ENCODE results near the gene GSC.
"Not testable (repeated sequence)": the region's sequence is repeated elsewhere in the genome, so short reads cannot be mapped to it uniquely, and the experiment has no call there.

The GSC gene

DNA sequence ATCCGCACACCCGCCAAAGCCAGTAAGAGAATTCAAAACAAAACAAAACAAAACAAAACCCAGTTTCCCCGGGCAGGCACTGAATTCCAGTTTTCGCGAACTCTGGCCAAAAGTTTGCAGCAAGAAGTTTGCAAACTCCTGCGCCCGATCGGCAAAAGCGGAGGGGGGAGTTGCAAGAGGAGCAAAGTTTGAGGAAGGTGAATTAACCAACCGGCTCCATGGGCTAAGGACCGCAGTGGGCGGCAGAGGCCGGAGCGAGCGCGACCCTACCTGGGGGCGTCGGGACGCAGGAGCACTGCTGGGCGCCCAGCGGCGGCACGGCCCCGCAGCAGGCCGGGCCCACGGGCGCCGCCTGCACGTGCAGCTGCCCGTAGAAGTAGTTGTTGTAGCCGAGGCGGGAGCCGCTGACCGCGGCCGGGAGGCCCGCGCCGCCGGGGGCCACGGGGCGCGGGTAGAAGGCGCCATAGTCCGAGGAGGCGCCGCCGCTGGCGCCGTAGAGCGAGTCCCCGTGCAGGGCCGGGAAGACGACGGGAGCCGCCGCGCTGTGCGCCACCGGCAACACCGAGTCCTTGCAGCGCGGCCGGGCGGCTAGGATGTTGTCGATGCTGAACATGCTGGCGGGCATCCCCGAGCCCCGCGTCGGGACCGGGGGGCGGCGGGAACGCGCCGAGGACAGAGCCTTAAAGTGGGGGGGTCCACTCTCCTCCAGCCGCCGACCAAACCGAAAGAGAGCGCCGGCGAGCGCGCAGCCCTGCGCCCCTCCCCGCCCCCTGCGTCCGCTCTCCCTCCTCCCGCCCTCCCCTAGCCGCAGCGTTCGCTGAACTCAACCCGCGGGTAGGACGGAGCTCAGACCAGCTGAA is at the start of gene GSC:
Gene GSC, minus strand, starts transcription at position 723 of the 860 bp plus-strand sequence. Its CDS starts 98 bp downstream, at position 625.
- DNase-seq = no peak

DNA sequence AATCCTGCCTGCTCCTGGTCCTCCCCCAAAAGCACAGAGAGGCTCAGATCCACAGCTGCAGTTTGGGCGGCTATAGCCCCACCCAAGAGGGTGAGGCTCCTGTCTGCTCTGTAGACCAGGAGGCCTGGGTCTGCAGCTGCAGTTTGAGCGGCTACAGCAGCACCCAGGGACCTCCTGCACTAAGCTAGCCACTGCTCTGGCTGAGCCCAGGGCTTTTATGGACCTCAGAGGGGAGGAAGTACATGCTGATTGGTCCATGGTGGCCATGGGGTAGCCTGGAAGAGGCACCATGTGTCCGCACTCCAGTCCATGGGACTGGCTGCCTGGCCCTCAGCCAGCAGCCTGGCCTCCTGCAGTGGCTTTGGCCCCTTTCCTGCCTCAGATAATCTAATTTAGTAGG is 49.6 kb upstream of the GSC start:
- no peak for DNase-seq

DNA sequence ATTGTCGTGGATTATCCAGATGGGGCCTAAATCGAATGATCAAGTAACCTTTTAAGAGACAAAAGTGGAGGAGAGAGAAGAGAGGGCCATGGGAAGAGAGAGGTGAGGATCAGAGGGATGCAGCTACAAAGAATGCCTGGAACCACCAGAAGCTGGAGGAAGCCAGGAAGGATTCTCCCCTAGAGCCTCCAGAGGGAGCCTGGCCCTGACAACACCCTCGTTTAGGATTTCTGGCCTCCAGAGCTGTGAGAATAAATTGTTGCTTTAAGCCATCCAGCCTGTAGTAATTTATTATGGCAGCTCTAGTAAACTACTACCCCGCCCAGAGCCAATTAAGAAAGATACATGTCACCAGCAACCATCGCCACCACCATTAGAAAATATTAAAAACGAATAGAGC is 46.2 kb upstream of the GSC start:
- no peak for DNase-seq

DNA sequence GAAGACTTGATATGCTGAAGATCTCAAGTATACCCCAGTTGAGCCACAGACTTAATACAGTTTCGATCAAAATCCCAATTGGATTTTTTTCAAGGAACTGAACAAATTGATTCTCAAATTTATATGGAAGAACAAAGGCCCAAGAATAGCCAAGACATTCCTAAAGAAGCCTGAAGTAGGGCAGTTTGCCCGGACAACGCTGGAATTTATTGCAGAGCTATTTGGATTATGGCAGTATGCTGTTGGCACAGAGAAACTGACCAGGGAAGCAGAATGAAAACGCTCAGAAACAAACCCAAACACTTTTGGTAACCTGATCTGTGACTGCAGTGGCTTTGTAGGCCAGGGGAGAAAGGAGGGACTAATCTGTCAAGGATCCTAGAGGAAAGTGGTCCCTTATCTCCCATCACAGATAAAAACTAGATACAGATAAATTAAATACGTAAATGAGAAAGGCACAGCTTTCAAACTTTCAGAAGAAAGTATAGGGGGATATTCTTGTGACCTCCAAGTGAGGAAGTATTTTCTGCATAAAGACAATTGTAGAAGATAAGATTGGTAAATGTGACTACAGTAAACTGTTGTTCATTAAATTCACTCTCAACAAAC is 35.9 kb upstream of the GSC start:
- DNase-seq = no peak

DNA sequence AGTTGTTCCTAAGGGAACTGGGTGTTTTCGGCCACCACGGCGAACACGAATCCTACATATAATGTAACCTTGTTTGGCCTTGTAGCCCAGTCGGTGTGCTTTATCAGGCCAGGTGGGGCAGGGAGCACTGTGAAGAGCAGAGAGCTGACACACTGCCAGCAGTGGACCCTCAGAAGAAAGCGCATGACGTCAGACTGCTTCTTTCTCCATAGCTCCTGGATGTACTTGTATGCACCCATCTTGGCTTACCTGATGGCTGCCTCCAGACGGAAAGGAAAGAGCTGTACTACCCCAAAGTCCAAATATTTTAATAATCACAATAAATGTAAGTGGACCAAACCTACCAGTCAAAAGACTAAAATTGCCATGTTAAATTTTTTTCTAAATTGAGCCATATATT is 31.3 kb upstream of the GSC start:
- DNase-seq = no peak

DNA sequence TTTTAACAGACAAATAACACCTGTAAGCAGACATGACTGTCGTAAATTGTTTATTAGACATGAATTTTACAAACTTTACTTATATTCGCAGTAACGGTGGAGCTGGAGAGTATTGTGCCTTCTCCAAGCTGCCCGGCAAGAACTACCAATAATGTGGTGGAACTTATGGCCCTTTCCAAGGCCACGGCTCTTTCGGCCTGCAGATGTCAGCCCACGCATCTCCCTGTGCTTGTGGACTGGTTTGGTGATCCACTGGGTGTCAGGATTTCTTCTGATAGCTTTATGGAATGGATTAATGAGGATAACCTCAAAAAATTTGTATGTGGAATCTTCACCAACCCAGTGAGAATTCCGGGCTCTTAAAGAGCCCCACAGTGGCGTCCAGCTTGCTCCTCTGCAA is 30.9 kb upstream of the GSC start:
- not testable (repeated sequence) for DNase-seq

DNA sequence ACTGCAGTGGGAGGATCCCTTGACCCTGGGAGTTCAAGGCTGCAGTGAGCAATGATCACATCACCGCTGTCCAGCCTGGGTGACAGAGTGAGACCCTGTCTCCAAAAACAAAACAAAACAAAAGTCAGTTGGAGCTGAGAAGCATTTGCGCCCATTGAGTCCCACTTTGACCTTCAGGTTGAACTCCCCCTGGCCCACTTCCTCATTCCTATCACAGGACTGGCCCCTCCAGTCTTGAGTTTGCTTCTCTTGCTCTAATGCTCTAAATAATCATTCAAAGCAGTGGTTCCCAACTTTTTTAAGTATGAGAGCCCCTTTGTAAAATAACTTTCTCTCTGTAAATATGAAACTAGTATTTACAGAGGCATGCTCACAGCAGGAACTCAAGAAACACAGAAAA is 28.0 kb upstream of the GSC start:
- no peak for DNase-seq

DNA sequence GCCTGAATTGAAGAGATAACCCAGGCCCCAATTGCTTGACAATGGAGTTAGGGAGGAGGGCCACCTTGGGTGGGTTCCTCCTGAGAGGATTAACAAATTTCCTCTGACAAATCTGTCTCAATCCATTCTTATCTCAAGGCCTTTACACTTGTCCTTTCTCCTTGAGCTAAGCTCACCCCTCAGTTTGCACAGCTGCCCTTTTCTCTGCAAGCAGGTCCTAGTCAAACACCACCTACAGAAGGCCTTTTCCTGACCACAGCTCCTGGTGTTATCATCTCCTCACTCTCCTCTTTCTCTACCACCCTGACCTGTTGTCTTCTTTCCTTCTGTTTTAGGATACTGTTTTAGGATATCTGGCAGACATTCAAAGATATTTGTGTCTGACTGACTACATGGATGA is 26.4 kb upstream of the GSC start:
- DNase-seq = no peak

DNA sequence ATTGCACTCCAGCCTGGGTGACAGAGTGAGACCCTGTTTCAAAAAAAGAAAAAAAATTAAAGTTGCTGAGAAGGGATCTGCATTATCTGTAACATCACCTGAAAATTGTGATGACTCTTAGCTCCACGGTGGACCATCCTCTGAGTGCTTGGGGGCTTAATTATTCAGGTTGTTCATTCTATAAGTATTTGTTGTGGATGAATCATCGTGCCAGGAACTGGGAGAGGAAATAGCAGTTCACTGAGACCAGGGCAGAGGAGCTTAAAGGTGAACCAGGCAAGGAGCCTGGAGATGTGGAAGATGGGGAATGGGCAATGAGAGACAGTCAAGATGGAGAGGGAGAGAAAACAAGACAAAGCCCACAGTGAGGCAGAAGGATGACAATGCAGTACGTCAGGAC is 25.5 kb upstream of the GSC start:
- DNase-seq = no peak

DNA sequence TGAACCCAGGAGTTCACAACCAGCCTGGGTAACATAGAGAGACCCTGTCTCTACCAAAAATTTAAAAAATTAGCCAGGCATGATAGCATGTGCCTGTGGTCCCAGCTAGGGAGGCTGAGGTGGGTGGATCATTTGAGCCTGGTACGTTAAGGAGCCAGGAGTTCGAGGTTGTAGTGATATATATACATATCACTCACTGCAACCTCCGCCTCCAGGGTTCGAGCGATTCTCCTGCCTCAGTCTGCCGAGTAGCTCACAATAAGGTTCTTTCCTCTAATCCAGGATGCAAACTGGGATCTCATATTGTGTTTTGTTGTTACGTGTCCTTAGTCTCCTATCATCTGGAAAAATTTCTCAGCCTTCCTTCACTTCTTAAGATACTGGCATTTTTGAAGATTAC is 24.0 kb upstream of the GSC start:
- DNase-seq = no peak

DNA sequence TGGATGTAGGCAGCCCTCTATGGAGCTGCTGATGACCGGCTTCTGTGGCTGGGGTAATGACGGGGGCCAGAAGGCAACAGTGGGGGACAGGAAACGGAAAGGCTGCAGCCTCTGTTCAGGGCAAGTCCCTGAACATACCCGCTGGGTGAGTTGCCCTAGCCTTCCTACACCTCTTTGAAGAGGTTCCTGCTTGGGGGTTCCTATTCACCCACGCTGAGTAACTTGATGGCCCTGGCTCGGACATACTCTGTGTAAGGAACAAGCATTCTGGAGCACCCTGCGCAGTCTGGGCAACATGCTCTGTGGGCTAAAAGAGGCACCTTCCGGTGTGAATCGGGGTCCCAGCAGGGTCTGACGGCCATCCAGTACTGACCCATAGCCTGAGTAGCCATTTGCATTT is 17.7 kb upstream of the GSC start:
- no peak for DNase-seq

DNA sequence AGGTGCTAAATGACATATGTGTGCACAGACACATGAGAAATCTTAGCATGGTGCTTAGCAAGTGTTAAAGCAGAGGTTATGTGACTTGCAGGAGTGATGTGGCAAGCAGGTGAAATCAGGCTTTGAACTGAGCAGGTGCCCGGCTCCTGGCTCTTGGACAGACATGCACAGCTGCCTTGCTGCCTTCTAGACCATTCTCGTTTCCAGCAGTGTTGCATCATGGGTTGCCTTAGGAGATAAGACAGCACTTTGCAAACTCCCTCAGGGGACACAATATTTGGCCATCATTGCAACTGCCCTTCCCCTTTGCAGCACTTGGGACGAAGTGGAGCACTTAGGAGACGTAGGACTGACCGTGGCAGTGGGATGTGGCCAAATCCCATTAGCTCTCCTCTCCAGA is 17.2 kb upstream of the GSC start:
- no peak for DNase-seq

DNA sequence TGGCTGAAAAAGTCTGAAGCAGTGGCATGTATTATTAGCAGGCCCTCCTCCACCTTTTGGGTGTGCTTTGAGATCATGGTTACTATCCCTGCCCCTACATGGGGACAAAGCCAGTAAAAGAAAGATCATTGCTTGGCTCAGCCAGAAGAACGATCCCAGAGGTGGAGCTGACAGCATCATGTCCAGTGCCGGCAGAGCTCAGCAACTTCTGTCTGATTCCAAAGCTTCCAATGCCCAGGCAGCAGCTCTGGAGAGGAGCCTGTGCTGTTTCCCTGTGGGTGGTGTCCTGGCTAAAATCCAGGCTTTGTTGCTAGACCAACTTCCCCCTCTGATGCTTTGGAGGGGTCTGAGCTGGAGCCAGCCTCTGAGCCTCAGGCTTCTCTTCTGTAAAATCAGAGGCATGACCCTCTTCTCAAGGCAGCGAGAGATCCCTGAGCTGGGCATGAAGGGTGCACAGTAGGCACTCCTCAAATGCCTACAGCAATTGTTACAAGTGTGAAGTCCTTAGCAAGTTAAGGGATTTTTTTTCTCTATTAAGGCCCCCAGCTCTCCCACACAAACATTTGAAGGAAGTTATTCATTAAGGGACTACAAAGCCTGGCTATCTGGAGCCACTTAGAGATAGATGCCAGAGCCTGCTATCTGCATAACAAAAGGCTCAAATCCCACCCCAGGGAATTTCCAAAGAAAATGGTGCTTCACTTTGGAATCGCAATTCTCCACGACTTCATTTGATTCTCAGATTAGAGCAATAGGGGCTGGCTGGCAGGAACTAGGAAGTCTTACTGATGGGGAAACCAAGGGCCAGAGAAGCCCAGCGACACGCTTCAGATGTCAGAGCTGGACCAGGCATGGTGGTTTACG is 10.9 kb upstream of the GSC start:
- DNase-seq = no peak

DNA sequence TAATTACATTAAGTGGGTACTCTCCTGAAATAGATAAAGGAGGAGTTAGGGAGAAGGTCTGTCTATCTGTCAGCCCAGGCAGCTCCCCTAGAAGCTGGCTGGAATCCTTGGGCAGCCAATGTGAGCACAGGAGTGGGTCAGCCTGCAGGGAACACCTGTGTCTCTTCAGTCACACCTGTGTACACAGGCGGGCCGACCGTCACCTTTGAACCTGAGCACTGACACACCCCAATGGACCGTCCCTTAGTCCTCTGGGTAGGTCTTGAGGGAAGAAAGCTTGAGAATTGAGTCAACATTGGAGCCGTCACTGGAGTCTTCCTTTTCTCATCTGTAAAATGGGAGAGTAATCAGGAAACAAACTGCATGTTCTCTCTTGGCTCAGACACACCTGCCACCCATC is 9.8 kb upstream of the GSC start:
- DNase-seq = no peak

DNA sequence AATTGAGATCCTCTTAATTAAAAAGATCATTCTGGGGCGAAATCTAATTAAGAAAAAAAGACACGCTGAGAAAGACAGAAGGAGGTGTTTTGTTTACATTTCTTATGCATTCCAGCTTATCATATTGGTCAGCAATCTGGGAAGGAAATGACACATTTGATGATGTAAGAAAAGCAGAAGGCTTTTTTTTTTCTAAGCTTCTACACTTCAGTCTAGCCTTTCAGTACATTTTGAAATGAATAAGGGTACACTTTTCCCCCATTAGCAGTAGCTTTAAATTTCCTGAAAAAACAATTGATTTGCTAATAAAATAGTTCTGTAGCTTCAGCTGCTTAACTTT is 5.9 kb upstream of the GSC start:
- no peak for DNase-seq

DNA sequence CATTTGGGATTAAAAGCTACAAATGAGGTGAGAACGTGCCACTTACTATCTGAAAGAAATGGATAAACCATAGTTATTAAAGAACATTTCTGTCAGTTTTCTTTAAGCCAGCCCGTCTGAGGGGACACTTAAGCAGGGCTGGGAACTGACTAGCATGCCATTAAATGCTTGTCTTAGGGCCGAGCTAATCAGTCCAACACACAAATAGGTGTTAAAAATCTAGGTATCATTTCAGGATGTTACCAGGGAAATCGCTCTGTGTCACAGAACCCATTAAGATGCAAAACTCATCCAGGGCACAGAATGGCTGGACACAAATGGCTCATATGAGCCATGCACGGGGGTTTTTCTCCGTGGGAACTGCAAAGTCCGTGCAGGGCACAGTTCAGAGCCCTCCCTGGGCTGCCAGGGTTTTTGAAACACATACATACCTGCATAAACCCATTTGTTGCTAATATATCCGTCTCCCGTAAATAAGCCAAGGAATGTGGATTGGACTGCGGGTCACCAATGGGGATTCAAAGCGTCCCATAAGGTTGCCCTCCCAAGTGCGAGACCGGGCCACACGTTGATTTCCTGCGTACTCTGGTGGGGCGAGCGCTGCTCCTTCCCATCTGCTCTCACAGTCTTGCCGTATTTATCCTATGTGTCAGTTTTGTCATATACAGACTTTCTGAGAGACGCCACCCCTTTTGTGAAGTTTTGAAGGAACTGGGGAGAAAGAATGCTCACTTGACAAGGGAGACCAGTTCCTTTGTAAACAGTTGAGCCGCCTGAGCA is 5.4 kb upstream of the GSC start:
- DNase-seq = no peak

DNA sequence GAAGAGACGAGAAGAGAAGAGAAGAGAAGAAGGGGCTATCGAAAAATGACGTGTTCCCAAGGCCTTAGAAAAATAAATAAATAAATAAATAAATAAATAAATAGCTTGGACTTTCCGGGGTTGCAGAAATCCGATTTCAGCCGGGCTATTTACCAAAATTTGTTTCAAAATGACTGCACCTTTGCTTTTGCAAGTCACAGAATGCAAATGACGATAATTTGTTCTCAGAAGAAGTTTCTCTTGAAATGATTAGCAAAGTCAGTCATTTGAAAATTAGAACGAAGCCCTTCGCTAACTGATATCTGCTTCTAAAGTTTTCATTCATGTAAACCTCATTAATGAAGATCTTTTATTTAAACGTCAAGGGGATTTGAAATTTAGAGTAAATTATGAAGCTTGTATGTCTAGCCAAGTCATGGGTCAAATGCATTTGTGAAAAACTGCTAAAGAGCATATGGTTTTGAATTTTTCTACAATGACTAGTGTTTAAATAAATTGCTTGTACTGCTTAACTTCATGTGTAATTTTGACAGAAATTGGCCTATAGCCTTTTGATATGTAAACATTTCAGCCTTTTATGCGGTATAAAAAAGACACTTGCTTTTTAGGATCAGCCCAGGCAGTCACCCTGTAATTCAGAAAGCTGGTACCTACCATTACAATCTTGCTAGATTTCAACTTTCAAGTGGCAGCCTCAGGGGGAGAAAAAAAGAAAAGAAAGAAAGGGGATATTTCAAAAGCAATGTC is 4.6 kb upstream of the GSC start:
- DNase-seq = no peak

DNA sequence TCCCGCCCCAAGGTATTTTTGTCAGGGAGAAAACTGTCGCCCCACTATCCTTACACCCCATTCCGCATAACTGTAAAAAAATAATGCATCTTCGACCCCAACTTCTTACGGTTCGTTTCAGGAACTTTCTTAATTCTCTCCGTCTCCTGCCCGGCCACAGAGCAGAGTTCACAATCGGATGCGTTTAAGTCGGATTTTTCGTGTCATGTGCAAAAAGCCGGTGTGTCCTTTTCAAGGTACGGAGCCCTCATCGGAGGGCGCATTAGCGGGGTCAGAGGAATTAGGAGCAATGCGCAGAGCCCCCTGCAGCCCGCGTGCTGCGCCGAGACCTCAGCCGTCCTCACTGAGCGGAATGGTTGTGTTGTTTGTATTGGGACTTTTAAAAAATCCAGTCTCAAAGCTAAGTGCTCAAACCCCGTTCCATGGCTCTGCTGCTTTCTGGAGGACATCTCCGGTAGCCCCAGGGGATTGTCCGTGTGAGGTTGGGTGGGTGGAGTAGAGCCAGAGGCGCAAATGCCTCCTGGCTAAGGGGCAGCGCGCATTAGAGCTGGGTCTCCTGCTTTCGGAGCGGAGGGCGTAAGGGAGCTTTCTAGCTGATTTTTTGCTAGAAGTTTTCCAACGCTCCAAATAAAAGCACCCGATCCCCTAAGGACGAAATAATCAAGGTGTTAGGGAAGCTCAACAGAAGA is 3.9 kb upstream of the GSC start:
- DNase-seq = no peak

DNA sequence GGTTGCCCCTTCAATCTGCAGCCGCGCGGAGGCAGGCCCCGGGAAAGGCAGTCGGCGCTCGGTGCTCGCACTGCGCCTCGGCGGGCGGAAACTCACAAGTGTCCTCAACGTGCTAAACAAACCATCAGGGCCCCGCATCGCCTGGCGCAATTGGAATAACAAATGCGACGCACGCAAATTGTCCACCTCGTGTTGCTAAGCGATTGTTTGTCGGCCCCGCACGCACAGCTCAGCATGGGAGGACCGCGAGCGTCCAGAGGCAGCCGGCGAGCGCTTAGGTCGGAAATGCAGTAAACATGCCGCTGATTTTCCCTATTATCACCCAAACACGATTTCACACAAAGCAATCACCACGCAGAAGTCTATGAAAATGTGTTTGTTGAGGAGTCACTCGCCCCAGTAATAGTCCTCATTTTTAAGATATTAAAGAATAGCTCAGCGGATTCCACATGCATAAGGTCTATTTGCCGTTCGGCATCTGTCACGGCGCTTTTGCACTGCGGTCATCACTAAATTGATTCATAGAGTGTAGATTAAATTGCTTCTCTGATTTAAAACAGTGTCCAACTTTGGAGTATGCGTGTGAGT is 3.2 kb upstream of the GSC start:
- DNase-seq = no peak

DNA sequence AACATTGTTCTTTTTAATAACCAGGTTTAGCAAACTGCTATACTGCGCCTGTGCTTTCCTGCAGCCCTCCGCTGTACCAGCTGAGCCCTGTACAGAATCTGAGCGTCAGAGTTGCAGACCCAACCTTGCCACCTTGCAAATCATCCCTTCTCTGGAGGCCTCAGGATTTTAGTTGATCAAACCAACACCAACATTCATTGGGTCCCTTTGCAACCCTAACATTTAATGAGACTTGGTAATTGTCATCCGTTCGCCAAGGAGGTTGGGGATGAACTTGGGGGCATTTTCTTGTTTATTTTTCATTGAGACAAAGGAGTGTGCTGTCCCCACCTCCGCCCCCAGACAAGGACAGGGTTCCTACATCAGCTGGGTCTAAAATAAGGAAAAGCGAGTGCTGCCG is 2.6 kb upstream of the GSC start:
- DNase-seq = no peak

DNA sequence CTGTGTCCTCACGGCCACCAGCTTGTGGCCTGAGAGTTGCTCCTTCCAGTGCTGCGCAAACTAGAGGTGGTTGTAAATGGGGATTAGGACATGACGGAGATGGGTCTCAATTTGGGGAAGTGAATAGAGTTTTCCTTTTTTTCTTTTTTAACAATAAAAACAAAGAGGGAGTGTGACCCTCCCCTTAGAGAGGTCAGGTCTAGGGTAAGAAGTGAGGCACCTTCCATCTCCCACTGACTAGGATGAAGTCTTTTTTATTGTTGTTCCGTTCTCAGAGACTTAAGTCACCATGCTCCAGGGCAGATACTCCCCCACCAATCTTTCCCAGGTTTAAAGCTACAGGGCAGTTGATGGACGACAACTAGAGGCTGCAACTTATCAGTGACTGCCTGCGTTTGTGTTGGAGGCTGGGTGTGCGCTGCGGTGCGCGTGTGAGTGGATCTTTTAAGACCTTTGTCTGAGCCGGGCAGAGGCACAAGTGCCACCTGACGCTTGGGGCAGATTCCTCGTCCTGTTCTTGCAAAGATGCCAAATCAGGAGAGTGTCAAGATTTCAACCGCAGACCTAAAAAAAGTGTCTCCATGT is 2.1 kb upstream of the GSC start:
- DNase-seq = no peak

Data from stimulated activated CD4-positive, alpha-beta T cell treated with anti-CD3 and anti-CD28 coated beads, Interleukin-4, amount 100 ng/mL, for 24 hours (primary cell).